K562 (cell line): ENCODE data around the gene JPH4. TPM values are rescaled to one million over a fixed set of nuclear protein-coding genes. Genes with fewer than 3 reads are reported as not detected.

Experiments used
- CCNT2 ChIP-seq: IDR thresholded peaks from 2 replicates; pipeline ENCODE4 v1.6.1; 2011; ENCODE audit warnings: borderline replicate concordance, low read depth, mild to moderate bottlenecking, moderate library complexity, mixed read lengths, low read length; ENCODE audit not compliant: insufficient read length; ENCODE audit errors: extremely low read depth
- FOXM1 ChIP-seq, 2 experiments: fragments of 450-650 bp in 1 of 2; sonication (generic) in 1 of 2; formaldehyde crosslinking in 1 of 2; IDR thresholded peaks; 2 replicates each; pipeline versions ENCODE4 v1.6.1 to v1.9.0; 2017 to 2022; ENCODE audit warnings: low read depth in 2 of 2, mild to moderate bottlenecking in 2 of 2, missing genetic modification reagents in 1 of 2, moderate library complexity in 1 of 2
- NEUROD1 ChIP-seq: fragments of 150-350 bp; IDR thresholded peaks from 2 replicates; pipeline ENCODE4 v1.6.1; 2014; ENCODE audit warnings: borderline replicate concordance, low read length, low read depth; ENCODE audit not compliant: partially characterized antibody
- RBFOX2 ChIP-seq: fragments of 200-400 bp; formaldehyde crosslinking; IDR thresholded peaks from 2 replicates; pipeline ENCODE4 v1.6.1; 2017; ENCODE audit warnings: low read depth, mild to moderate bottlenecking, low read length, moderate library complexity
- SMARCA5 ChIP-seq: fragments of 450-650 bp; IDR thresholded peaks from 2 replicates; pipeline ENCODE4 v1.6.1; 2016
- polyA plus RNA-seq, 8 experiments: library from polyadenylated mRNA; depleted of rRNA in 4 of 8; stranded (reverse) in 5 of 8; unstranded in 3 of 8; fragments of >200 nt; fragmentation: Nextera tagmentation in 2 of 8; fragmentation: Illumina TruSeq in 1 of 8; extraction: Ambion mirVana in 2 of 8; extraction: Trizol in 1 of 8; gene quantifications; 2 replicates each; pipeline versions ENCODE4 v1.2.1 to v1.2.3, GENCODE V29; 2011 to 2014; ENCODE audit warnings: inconsistent platforms in 1 of 8, missing spikeins in 1 of 8
- total RNA-seq, 7 experiments: library from RNA; depleted of rRNA in 6 of 7; stranded (reverse); fragments of >200 nt in 6 of 7; fragmentation: Illumina TruSeq in 2 of 7; extraction: Trizol in 2 of 7; gene quantifications; 2 replicates each; pipeline versions ENCODE4 v1.2.1 to v1.2.3, GENCODE V29; 2011 to 2021; ENCODE audit warnings: low replicate concordance in 1 of 7
- TF ChIP-seq, protein P1 (sequence below), 3 experiments: fragments of 200-800 bp in 1 of 3; fragments of 250-450 bp in 1 of 3; fragments of 450-650 bp in 1 of 3; sonication (Bioruptor Pico) in 1 of 3; sonication (Bioruptor generic) in 1 of 3; formaldehyde crosslinking in 1 of 3; IDR thresholded peaks; 2 replicates each; pipeline versions ENCODE4 v1.6.1 to v1.8.0; 2016 to 2022; ENCODE audit warnings: mild to moderate bottlenecking in 2 of 3, missing genetic modification characterization in 2 of 3, missing compliant biosample characterization in 1 of 3, moderate library complexity in 1 of 3
- TF ChIP-seq, protein P2 (sequence below): fragments of 250-450 bp; sonication (Bioruptor Pico); IDR thresholded peaks from 2 replicates; pipeline ENCODE4 v1.8.0; 2021; ENCODE audit warnings: moderate library complexity, mild to moderate bottlenecking, inconsistent platforms
- TF ChIP-seq, protein P3 (sequence below): fragments of 450-650 bp; formaldehyde crosslinking; IDR thresholded peaks from 2 replicates; pipeline ENCODE4 v1.4.0; 2020; ENCODE audit warnings: mild to moderate bottlenecking, moderate library complexity
- TF ChIP-seq, protein P4 (sequence below): sonication (generic); formaldehyde crosslinking; IDR thresholded peaks from 2 replicates; pipeline ENCODE4 v1.8.0; 2023; ENCODE audit warnings: mild to moderate bottlenecking, missing genetic modification reagents
- TF ChIP-seq, protein P5 (sequence below): fragments of 450-650 bp; IDR thresholded peaks from 2 replicates; pipeline ENCODE4 v1.6.1; 2016; ENCODE audit warnings: antibody characterized with exemption
- TF ChIP-seq, protein P6 (sequence below): sonication (generic); formaldehyde crosslinking; IDR thresholded peaks from 2 replicates; pipeline ENCODE4 v1.8.0; 2022; ENCODE audit warnings: mild to moderate bottlenecking, missing genetic modification reagents, borderline replicate concordance

JPH4 gene
- total and polyA plus RNA-seq, 9 of the 15 experiments (the other 6 are each of a cell fraction or from before 2014, with no cell fraction given): 0.04 to 0.13 (median 0.06) TPM; not detected in 5

DNA sequence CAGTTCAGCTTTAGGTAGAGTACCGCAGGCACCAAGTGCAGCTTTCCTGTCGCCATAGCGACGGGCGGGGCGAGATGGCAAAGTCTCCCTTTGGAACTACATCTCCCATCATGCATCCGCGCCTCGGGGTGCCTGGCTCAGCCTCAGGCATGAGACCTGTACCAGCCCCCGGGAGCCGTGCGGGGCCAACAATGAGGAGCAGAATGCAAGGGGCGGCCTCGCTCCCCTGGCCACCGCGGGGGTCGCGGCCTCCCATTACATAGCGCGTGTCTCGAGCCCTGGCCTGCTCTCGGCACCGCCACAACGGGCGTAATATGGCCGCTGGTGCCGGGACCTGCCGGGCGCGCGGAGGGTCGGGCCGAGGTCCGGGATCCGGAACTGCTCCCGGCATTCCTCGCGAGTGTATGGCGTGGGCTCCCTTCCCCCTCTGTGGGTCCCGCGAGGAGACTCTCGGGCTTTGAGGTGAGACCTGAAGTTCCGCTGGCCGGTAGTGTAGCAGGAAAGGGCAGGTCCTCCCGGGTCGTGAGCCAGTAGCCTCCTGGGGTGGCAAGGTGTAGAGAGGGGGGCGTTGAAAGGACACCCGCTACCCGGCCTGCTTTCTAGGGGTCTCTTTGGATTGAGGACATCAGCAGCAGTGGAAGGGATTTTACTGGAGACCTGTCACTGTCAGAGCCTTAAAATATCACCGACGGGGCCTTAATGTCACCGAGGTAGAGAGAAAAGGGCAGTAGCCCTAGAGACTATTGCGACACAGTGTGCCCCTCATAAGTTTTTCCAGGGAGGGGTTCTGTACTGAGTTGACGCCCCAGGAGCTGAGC lies 22.5 kb downstream of the JPH4 start, which contains the start of gene THTPA (continued):
- TF ChIP-seq, protein P1, sequence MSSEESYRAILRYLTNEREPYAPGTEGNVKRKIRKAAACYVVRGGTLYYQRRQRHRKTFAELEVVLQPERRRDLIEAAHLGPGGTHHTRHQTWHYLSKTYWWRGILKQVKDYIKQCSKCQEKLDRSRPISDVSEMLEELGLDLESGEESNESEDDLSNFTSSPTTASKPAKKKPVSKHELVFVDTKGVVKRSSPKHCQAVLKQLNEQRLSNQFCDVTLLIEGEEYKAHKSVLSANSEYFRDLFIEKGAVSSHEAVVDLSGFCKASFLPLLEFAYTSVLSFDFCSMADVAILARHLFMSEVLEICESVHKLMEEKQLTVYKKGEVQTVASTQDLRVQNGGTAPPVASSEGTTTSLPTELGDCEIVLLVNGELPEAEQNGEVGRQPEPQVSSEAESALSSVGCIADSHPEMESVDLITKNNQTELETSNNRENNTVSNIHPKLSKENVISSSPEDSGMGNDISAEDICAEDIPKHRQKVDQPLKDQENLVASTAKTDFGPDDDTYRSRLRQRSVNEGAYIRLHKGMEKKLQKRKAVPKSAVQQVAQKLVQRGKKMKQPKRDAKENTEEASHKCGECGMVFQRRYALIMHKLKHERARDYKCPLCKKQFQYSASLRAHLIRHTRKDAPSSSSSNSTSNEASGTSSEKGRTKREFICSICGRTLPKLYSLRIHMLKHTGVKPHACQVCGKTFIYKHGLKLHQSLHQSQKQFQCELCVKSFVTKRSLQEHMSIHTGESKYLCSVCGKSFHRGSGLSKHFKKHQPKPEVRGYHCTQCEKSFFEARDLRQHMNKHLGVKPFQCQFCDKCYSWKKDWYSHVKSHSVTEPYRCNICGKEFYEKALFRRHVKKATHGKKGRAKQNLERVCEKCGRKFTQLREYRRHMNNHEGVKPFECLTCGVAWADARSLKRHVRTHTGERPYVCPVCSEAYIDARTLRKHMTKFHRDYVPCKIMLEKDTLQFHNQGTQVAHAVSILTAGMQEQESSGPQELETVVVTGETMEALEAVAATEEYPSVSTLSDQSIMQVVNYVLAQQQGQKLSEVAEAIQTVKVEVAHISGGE (CRISPR knock-in tag; IDR thresholded peaks at IDR 0.05): peak in 1 of 3 experiments; percentile 94; a peak in 3 of 6 replicates
- no peak for TF ChIP-seq SMARCA5
- TF ChIP-seq NEUROD1: peak; percentile 35
- TF ChIP-seq, protein P2, sequence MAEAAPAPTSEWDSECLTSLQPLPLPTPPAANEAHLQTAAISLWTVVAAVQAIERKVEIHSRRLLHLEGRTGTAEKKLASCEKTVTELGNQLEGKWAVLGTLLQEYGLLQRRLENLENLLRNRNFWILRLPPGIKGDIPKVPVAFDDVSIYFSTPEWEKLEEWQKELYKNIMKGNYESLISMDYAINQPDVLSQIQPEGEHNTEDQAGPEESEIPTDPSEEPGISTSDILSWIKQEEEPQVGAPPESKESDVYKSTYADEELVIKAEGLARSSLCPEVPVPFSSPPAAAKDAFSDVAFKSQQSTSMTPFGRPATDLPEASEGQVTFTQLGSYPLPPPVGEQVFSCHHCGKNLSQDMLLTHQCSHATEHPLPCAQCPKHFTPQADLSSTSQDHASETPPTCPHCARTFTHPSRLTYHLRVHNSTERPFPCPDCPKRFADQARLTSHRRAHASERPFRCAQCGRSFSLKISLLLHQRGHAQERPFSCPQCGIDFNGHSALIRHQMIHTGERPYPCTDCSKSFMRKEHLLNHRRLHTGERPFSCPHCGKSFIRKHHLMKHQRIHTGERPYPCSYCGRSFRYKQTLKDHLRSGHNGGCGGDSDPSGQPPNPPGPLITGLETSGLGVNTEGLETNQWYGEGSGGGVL (CRISPR knock-in tag): no peak
- TF ChIP-seq, protein P3, sequence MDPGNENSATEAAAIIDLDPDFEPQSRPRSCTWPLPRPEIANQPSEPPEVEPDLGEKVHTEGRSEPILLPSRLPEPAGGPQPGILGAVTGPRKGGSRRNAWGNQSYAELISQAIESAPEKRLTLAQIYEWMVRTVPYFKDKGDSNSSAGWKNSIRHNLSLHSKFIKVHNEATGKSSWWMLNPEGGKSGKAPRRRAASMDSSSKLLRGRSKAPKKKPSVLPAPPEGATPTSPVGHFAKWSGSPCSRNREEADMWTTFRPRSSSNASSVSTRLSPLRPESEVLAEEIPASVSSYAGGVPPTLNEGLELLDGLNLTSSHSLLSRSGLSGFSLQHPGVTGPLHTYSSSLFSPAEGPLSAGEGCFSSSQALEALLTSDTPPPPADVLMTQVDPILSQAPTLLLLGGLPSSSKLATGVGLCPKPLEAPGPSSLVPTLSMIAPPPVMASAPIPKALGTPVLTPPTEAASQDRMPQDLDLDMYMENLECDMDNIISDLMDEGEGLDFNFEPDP (CRISPR knock-in tag): no peak
- TF ChIP-seq, protein P4, sequence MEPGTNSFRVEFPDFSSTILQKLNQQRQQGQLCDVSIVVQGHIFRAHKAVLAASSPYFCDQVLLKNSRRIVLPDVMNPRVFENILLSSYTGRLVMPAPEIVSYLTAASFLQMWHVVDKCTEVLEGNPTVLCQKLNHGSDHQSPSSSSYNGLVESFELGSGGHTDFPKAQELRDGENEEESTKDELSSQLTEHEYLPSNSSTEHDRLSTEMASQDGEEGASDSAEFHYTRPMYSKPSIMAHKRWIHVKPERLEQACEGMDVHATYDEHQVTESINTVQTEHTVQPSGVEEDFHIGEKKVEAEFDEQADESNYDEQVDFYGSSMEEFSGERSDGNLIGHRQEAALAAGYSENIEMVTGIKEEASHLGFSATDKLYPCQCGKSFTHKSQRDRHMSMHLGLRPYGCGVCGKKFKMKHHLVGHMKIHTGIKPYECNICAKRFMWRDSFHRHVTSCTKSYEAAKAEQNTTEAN (CRISPR knock-in tag): no peak
- TF ChIP-seq RBFOX2: peak; percentile 88
- TF ChIP-seq, protein P5, sequence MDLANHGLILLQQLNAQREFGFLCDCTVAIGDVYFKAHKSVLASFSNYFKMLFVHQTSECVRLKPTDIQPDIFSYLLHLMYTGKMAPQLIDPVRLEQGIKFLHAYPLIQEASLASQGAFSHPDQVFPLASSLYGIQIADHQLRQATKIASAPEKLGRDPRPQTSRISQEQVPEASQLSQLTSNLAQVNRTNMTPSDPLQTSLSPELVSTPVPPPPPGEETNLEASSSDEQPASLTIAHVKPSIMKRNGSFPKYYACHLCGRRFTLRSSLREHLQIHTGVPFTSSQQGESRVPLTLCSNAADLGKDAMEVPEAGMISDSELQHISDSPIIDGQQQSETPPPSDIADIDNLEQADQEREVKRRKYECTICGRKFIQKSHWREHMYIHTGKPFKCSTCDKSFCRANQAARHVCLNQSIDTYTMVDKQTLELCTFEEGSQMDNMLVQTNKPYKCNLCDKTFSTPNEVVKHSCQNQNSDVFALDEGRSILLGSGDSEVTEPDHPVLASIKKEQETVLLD: no peak
- TF ChIP-seq FOXM1 (IDR thresholded peaks at IDR 0.05; ENCODE audit: low read depth): no peak
- TF ChIP-seq FOXM1 (CRISPR knock-in tag; IDR thresholded peaks at IDR 0.05; ENCODE audit: low read depth): no peak
- TF ChIP-seq, protein P6, sequence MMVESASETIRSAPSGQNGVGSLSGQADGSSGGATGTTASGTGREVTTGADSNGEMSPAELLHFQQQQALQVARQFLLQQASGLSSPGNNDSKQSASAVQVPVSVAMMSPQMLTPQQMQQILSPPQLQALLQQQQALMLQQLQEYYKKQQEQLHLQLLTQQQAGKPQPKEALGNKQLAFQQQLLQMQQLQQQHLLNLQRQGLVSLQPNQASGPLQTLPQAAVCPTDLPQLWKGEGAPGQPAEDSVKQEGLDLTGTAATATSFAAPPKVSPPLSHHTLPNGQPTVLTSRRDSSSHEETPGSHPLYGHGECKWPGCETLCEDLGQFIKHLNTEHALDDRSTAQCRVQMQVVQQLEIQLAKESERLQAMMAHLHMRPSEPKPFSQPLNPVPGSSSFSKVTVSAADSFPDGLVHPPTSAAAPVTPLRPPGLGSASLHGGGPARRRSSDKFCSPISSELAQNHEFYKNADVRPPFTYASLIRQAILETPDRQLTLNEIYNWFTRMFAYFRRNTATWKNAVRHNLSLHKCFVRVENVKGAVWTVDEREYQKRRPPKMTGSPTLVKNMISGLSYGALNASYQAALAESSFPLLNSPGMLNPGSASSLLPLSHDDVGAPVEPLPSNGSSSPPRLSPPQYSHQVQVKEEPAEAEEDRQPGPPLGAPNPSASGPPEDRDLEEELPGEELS (CRISPR knock-in tag): no peak
- no peak for TF ChIP-seq CCNT2
